GM12873 (cell line): Measurements from ENCODE around the gene WNT3A.

ENCODE experiments used
- TF ChIP-seq, protein P1 (sequence below): IDR thresholded peaks from 2 replicates; pipeline ENCODE4 v1.5.1; 2012; ENCODE audit warnings: low read depth, mild to moderate bottlenecking, moderate library complexity, low read length, control low read depth; ENCODE audit not compliant: insufficient read depth; ENCODE audit errors: missing control alignments

Gene WNT3A

DNA sequence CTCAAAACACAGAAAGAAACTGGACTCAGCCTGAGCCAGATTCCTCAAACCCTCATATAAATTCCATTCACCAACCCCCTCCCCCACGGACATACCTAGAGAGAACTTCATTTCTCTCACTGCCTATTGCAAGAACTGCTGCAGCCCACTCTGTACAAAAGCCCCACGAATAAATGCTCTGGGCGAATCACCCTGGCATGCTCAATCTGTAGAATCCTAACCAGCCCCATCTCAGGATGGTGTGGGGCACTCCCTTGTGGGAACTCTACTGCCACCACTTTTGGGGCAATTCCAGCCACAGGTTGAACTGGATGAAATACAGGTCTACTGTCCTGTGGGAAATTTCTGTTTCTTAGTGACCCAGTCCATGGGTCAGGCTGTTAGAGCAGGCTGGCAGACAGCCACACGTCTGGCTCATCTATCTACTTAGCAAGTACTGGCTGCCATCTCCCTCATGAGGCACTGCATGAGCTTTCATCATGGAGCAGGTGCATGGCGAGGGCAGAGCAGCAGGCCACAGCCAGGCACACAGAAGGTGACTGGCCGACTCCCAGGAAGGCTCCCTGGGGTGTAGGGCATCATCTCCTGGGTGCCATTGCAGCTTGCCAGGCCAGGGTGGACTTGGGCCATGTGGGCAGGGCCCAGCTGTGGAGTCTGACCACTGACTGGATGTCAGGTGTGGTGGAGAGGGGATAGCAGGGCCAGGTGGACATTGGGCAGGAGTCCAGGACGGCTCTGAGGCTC lies 97.9 kb downstream of the WNT3A start:
- TF ChIP-seq, protein P1, sequence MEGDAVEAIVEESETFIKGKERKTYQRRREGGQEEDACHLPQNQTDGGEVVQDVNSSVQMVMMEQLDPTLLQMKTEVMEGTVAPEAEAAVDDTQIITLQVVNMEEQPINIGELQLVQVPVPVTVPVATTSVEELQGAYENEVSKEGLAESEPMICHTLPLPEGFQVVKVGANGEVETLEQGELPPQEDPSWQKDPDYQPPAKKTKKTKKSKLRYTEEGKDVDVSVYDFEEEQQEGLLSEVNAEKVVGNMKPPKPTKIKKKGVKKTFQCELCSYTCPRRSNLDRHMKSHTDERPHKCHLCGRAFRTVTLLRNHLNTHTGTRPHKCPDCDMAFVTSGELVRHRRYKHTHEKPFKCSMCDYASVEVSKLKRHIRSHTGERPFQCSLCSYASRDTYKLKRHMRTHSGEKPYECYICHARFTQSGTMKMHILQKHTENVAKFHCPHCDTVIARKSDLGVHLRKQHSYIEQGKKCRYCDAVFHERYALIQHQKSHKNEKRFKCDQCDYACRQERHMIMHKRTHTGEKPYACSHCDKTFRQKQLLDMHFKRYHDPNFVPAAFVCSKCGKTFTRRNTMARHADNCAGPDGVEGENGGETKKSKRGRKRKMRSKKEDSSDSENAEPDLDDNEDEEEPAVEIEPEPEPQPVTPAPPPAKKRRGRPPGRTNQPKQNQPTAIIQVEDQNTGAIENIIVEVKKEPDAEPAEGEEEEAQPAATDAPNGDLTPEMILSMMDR: no peak

DNA sequence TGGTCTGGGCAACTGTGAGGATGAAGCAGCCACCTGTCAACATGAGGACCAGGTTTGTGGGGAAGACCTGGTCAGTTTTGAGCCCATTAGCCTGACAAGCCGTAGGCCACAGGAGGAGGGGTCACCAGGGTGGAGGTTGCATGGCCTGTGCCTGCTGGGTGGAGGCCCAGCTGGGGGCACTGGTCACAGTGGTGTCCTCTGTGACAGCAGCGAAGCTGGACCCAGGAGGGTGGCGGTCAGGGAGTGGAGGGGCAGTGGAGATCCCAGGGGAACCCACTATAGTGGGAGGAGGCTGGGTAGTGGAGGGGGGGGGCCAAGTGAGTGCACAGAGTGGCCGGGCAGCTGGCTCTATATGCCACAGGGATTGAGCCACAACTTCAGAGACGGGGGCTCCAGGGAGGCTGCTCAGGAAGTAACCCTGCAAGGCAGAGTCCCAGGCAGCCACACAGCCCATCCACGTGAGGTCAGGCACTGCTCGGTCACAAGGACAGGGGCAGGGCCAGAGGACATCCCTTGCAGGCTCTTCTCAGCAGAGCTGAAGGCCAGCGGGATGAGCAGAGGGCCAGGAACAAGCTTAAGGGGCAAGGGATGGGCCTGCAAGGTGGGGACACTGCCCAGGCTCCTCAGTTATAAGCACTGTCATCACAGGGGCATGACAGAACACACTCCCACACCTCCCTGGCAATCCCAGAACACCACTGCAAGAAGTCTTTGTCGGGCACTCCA lies 98.6 kb downstream of the WNT3A start:
- TF ChIP-seq, protein P1: no peak

DNA sequence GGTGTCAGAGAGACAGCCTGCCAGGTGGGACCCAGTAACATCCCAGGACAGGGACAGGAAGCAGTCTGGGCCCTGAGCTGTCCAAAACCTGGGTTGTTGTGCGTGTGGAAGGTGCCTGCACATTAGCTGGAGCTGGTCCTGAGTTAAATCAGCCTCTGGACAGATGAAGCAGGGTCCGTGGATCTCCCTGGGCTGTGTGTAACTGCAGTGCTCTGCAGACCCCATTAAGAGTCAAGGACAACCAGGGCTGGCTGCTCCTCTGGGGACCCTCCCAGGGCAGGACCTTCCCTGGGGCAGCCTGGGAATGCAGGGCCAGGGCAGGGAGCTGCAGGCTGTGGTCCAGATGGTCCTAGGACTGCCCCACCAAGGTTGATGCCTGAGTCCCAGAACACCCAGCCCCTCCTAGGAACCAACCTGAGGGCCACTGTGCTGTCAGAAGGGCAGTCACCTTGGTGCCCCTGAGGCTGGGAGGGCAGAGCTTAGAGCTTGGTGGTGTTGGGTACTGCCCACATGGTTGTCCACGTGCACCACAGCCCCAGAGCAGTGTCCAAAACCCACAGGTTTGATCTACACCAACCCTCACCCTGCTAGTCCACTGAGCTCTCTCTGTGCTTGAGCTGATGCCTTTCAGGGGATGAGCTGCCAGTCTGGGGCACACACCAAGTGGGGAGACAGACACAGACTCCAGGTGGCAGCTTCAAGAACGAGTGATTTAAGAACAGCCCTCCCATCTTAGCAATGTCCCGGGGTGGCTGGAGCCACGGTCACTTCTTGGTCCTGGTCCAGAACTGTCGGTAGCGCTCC lies 99.4 kb downstream of the WNT3A start:
- TF ChIP-seq, protein P1: no peak

DNA sequence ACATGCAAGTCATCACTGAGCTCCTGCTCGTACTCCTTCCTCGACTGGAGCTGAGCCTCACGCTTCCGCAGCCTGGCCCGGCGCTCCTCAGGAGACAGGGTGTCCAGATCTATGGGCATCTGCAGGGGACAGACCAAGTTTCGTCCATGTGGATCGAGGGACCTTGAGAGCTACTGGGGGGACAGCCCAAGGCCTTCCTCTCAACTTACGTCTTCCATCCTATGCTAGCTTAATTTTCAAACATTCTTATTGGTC lies 99.9 kb downstream of the WNT3A start:
- TF ChIP-seq, protein P1: no peak

DNA sequence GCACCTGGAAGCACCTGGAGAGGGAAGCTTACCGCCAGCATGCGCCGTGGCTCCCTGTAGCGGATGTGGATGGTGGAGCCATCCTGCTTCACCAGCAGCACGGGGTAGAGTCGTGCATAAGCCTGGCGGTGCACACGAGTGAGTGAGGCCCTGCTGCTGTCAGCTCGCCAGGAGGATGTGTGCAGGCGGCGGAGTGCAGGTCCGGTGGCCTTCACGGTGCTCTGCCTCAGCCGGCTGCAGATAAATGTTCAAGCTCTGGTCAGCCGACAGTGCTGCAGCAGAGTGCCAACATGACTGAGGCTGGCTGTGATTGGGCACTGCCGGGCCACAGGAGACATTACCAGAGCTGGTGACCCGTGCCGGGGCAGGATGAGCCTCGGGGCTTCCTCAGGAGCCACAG lies 100.8 kb downstream of the WNT3A start:
- TF ChIP-seq, protein P1: no peak

DNA sequence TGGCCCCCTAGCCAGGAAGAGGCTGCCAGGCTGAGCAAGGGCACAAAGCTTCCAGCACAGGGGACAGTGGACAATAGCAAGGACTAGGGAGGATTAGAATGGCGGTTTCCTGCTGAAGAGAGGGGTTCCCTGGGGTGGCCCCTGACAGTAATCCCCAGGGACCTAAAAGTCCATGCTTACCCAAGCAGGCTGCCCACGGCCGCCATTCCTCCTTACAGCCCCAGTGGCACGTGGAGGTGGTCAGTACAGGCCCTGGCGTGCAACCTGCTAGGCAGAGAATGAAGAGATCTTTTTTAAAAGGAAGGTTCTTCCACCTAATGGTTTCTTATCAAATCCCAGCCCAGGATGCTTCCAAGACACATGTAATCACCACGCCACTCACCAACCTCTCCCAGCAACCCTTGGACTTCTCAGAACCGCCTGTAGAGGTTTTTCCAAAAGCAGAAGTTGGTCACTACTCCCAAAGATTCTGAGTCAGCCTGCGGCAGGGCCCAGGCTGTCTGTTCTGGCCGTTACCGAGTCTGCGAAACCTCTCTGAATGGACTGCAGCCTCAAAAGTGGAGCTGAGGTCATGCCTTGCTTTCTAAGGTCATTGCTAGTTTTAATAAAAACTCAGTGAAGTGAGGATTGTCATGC lies 101.4 kb downstream of the WNT3A start:
- TF ChIP-seq, protein P1: no peak

DNA sequence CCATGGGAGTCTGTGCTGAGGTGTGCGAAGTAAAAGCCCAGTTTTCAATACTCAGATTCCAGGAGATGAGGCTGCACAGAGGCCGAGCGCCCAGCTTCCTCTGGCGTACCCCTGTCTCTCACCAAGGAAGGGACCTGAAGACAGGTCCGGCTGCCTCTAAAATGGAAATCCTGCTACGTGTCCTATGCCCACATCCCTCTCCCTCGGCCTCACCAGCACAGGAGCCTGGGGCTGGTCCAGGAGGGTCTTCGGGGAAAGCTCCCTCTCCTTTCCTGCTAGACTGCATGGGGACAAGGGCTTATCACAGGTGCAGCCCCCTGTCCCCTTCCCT lies 101.9 kb downstream of the WNT3A start:
- TF ChIP-seq, protein P1: no peak
